Hematopoietic multipotent progenitor cell treated with erythropoietin and hydrocortisone succinate and interleukin-3 and kit ligand, for 17 days (in vitro differentiated cells): ENCODE results near the gene TBX6.
"Not testable (repeated sequence)": the region's sequence is repeated elsewhere in the genome, so short reads cannot be mapped to it uniquely, and the experiment has no call there.

Experiments used
- DNase-seq: peaks from one replicate; pipeline ENCODE4 v3.0.0-alpha.2; 2015; ENCODE audit warnings: low spot score

Gene TBX6

DNA sequence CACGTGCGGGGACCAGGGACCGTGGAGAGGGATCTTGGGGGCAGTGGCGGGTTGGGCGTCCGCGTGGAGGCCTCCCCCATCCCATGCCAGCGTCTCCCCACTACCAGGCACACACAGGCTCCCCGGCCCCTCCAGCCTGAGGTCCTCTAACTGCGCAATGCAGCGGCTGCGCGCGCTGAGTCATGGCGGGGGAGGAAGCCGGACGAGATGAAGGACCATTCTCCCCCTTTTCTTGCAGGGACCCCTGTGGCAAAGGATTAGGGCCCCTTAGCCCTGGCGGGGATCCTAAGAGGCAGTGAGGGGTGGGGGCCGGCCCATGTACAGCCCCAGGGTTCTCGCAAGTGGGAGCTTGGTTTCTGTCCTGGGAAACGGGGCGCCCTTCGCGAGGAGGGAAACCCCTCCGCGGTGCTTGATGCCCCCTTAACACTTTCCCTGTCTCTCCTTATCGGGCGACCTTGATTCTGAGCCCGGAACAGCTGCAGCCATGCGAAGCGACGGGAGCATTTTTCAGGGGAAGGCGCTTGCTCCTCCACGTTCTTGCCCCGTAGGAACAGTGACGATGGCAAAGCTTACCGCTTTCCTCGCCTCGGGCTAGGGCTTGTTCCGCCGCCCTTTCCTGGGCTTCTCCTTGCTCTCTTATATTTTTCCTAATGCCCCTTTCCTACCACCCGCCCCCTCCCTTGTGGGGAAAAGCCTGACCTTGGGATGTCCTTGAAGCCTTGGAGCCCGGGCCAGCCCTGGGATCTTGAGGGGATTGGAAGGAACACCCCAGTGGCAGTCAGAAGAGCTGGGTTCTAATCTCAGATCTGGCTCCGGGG is 25.6 kb downstream of the TBX6 start:
- peak; percentile 64 for DNase-seq

- DNase-seq = peak; percentile 89
These were observed 26.4 kb downstream of the TBX6 start, which contains the start of gene ALDOA for GRCh38 chr16:30065102-30065942. ALDOA (plus strand) TSS chr16:30065760; CDS start chr16:30066898, 1,138 bp downstream.

DNA sequence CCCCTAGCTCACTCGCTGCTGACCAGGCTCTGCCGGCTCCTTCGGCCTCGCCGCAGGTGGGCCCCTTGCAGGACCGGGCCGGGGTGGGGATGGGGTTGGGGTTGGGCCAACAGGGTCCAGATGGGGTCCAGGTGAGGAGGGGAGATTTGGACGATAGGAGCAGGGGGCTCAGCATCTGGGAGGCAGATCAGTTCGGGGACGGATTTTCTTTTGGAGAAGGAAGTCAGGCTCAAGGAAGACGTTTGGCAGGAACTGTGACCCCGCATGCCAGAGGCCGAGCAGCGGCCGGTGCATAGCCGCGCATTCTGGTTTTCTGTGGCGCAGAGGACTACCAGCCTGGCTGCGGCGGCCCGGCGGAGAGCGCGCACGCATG is 27.0 kb downstream of the TBX6 start:
- DNase-seq = no peak

GRCh38 chr16:30063893-30064728 is 27.6 kb downstream of the TBX6 start:
- DNase-seq = peak; percentile 40

DNA sequence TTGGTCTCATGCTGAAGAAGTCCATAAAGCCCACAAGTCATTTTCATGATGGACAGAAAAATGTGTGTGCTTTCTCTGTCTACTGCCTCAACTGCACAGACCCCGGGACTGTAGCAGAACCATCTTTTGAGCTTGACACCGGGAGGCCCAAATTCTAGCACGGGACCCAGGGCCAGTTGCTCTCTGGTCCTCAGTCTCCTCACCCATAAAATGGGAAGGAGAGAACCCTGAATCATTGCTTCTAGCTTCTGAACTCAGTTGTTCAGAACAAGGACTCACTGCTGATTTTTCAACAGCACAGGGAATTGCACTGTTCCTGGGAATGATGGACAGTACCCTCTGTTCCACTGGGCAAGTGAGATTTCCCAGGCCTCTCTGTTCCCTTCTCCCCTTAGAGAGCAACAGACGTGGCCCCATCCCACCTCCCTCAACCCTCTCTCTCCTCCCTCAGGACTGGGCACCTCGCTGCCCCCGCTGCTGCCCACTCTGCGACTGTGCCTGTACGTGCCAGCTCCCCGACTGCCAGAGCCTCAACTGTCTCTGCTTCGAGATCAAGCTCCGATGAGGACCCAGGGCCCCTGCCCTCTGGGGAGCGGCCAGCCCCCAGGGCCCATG is 28.3 kb downstream of the TBX6 start:
- no peak for DNase-seq

DNA sequence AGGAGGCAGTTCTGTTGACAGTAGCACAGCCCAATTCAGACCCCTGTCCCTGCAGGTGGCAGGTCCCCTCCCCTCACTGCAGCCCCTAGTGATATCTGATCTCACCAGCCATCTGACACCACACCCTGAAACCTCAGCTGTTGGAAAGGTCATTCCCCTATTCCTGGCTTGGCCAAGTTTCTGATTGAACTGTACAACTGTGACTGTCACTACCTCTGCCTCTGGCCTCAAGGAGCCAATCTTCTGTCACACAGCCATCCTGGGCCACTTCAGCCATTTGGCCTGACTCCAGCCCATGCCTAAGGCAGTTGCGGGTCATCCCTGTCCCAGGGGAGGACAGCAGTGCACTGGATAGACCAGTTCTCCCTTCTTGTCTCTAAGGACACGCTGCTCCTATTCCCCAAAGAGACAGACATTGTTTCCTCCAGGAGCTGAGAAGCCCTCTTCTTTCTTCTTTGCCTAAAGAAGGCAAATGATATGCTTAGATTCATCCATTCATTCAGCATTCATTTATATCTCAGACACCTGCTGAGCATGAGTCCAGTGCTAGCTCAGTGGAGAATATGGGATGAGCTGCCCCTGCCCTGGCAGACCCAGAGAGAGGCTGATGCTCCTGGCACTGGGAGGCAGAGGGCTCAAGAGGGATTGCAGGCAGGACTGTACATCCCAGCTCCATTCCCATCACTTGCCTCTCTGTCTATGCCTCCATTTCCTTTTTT is 30.7 kb downstream of the TBX6 start:
- no peak for DNase-seq

DNA sequence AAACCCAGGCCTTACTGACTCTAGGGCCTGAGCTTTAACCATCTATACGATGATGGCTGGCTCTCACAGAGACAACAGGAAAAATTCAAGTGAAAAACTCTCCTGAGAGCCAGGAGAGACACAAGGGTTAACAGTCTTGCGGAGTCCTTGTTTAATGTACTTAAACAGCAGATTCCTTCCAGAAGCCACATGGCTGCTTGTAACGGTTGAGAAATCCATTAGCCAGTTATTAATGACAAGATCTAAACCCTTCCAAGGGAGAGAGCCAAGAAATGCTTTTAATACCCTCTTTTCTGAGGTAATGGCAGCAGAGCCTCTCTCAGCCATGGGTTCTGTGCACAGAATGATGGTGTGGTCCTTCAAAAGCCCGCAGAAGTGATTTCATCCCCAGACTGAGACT is 31.4 kb downstream of the TBX6 start:
- DNase-seq = no peak

GRCh38 chr16:30054959-30055553 is 36.7 kb downstream of the TBX6 start:
- peak; percentile 37 for DNase-seq

GRCh38 chr16:30054451-30054850 is 37.3 kb downstream of the TBX6 start:
- no peak for DNase-seq

- DNase-seq = no peak
These were observed 38.2 kb downstream of the TBX6 start for GRCh38 chr16:30053376-30054015.

DNA sequence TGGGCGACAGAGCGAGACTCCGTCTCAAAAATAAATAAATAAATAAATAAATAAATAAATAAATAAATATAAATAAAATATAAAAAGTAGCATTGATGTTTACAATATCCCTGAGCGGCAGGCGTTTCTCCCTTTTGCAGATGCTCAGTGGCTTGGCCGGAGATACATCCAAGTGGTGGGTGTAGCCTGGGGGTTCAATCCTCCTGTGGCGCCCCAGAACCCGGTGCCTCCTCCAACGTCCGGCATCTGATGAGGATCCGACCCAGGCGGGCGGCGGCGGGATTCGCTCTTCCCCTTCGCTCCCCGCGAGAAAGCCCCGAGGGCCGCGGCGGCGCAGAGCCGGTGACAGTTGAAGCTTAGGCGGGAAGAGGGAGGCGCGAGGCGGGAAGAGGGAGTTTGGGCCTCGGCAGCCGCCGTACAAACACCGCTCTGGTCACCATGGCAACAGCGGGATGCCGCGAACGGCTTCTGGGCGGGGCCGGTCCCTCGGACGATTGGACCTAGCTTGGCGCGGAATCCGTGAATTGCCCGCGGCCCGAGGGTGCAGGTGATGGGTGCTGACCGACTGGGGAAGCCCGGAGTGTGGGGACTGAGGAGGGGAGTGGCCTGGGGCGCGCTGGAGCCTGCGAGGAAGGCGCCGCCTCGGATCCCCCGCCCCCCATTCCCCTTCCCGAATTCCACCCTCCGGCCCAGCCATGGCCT is 38.9 kb downstream of the TBX6 start:
- peak; percentile 84 for DNase-seq

- DNase-seq = no peak
These were observed 40.2 kb downstream of the TBX6 start for GRCh38 chr16:30051518-30051917.

- no peak for DNase-seq
These were observed 41.9 kb downstream of the TBX6 start for GRCh38 chr16:30049871-30050270.

GRCh38 chr16:30046588-30046987 is 45.1 kb downstream of the TBX6 start:
- no peak for DNase-seq

- no peak for DNase-seq
These were observed 45.5 kb downstream of the TBX6 start for GRCh38 chr16:30046178-30046577.

- peak; percentile 40 for DNase-seq
These were observed 49.9 kb downstream of the TBX6 start for GRCh38 chr16:30041841-30042240.

DNA sequence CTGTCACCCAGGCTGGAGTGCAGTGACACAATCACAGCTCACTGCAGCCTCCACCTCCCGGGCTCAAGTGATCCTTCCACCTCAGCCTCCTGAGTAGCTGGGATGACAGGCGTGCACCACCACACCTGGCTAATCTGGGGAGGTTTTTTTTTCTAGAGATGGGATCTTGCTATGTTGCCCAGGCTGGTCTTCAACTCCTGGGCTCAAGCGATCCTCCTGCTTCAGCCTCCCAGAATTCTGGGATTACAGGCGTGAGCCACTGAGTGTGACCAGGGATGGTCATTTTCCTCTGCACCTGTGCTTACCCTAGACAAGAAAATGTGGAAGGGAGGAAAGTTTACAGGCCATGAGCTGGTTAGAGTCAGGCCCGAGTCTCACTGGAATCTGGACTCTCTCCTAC is 51.0 kb downstream of the TBX6 start:
- not testable (repeated sequence) for DNase-seq

DNA sequence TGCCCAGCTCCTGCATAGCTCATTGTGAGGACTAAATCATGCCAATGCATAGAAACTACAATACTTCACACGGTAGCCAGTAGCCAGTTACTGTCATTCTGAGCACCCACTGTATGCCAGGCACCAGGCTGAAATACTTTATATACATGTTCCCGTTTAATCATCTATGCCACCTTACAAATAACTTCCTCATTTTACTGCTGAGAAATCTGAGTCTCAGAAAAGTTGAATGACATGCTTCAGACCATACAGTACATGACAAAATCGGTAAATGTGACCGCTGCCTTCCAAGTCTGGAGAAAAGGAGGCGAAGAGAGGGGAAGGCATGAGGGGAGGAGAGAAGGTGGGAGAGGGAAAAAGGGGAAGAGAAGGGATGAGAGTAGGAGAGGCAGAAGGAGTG is 51.5 kb downstream of the TBX6 start:
- no peak for DNase-seq
